HG03520 (cell line): Measurements from ENCODE around the gene CYTH1.

ENCODE experiments used
- ATAC-seq: cut with Tn5 transposase; IDR thresholded peaks from one replicate; pipeline ENCODE4 v1.9.1; 2021; ENCODE audit warnings: mild to moderate bottlenecking, moderate library complexity; ENCODE audit not compliant: unreplicated experiment

Gene CYTH1

GRCh38 chr17:78806451-78806850 lies 24.4 kb upstream of the CYTH1 start:
- ATAC-seq: no peak

GRCh38 chr17:78805301-78805700 lies 23.2 kb upstream of the CYTH1 start:
- no peak for ATAC-seq

GRCh38 chr17:78804777-78805176 lies 22.7 kb upstream of the CYTH1 start:
- ATAC-seq: no peak

GRCh38 chr17:78803186-78803845 lies 21.2 kb upstream of the CYTH1 start:
- ATAC-seq: no peak

- no peak for ATAC-seq
These were observed 20.4 kb upstream of the CYTH1 start for GRCh38 chr17:78802459-78802858.

GRCh38 chr17:78802008-78802407 lies 19.9 kb upstream of the CYTH1 start:
- no peak for ATAC-seq

- ATAC-seq: no peak
These were observed 18.3 kb upstream of the CYTH1 start for GRCh38 chr17:78800132-78800931.

- no peak for ATAC-seq
These were observed 16.9 kb upstream of the CYTH1 start for GRCh38 chr17:78798695-78799559.

GRCh38 chr17:78797691-78798585 lies 15.9 kb upstream of the CYTH1 start:
- no peak for ATAC-seq

GRCh38 chr17:78797213-78797612 lies 15.1 kb upstream of the CYTH1 start:
- no peak for ATAC-seq

GRCh38 chr17:78796517-78796900 lies 14.4 kb upstream of the CYTH1 start:
- ATAC-seq: no peak

GRCh38 chr17:78795861-78796516 lies 13.9 kb upstream of the CYTH1 start:
- no peak for ATAC-seq

GRCh38 chr17:78794864-78795640 lies 13.0 kb upstream of the CYTH1 start:
- no peak for ATAC-seq

GRCh38 chr17:78794399-78794798 lies 12.3 kb upstream of the CYTH1 start:
- no peak for ATAC-seq

- no peak for ATAC-seq
These were observed 11.9 kb upstream of the CYTH1 start for GRCh38 chr17:78793968-78794367.

GRCh38 chr17:78793415-78793814 lies 11.3 kb upstream of the CYTH1 start:
- no peak for ATAC-seq

GRCh38 chr17:78791840-78792709 lies 10.0 kb upstream of the CYTH1 start:
- no peak for ATAC-seq

GRCh38 chr17:78790552-78790951 lies 8.5 kb upstream of the CYTH1 start:
- ATAC-seq: no peak
